ENCODE measurements around the gene NPHP4. TPM values are rescaled to one million over a fixed set of nuclear protein-coding genes. Genes with fewer than 3 reads are reported as not detected.

Gene NPHP4
- total and polyA plus RNA-seq, 10 of the 15 experiments (the other 5 are each of a cell fraction or from before 2014, with no cell fraction given), result 0.16 to 10.5 (median 3.1) TPM

- Histone ChIP-seq H4K20me1 (ENCODE audit: control insufficient read depth, insufficient read depth) (no peaks in the 10 kb centered on the region), H3K36me3 (ENCODE audit: control insufficient read depth in 2 of 2, insufficient read depth in 2 of 2, low read length in 1 of 2) (no peaks in the 10 kb centered on the region; a peak in 1 of 4 replicates), H3K27ac (ENCODE audit: control insufficient read depth, insufficient read depth) (no peak overlapping the region), H3K9me3 (replicated peaks; ENCODE audit: control insufficient read depth, insufficient read depth, low read length) (no peaks in the 10 kb centered on the region), H2AFZ (ENCODE audit: control insufficient read depth, low read depth, low read length) (no peak overlapping the region), H3K79me2 (ENCODE audit: control insufficient read depth, insufficient read depth, low read length) (no peaks in the 10 kb centered on the region; the same call in 1 of the 2 replicates), H3K4me2 (ENCODE audit: control insufficient read depth, insufficient read depth) (no peak overlapping the region), H3K4me1 (ENCODE audit: control insufficient read depth, insufficient read depth, low read length) (peaks cover 4% of the 10 kb centered on the region; the same call in 1 of the 2 replicates), H3K9ac (ENCODE audit: control insufficient read depth, insufficient read depth, low read length) (no peak overlapping the region), H3K4me3 (no peak overlapping the region), H3K27me3 (replicated peaks in 1 of 2; ENCODE audit: control insufficient read depth in 2 of 2, insufficient read depth in 2 of 2, low read length in 1 of 2) (no peaks in the 10 kb centered on the region)
- RAD21 ChIA-PET (ENCODE audit: unreplicated experiment), result no interaction called here
- DNase-seq (ENCODE audit: low read depth, low spot score), result no peak
- no TSS peak for BruUV-seq (replicated peaks)
- no peak for ATAC-seq
- POLR2A ChIA-PET, result interaction anchor here (0.6 kb wide), 1 partner anchor 20 kb away, joined by 4 read pairs; no protein-coding TSS in a partner anchor
- SMC1A ChIA-PET (ENCODE audit: uncharacterized antibody, unreplicated experiment), result no interaction called here
- no peak for TF ChIP-seq BMI1 (IDR thresholded peaks at IDR 0.05; ENCODE audit: borderline replicate concordance)
- TF ChIP-seq SMC3 (IDR thresholded peaks at IDR 0.05; ENCODE audit: borderline replicate concordance, low read length), result no peak
- TF ChIP-seq NRF1 (conservative IDR thresholded peaks at IDR 0.05; ENCODE audit: low read depth, low read length), result no peak
- TF ChIP-seq CHD2 (IDR thresholded peaks at IDR 0.05; ENCODE audit: borderline replicate concordance, low read depth, low read length), result no peak
- TF ChIP-seq NFIC (IDR thresholded peaks at IDR 0.05; ENCODE audit: low read depth, low read length), result no peak
- TF ChIP-seq, protein P1, sequence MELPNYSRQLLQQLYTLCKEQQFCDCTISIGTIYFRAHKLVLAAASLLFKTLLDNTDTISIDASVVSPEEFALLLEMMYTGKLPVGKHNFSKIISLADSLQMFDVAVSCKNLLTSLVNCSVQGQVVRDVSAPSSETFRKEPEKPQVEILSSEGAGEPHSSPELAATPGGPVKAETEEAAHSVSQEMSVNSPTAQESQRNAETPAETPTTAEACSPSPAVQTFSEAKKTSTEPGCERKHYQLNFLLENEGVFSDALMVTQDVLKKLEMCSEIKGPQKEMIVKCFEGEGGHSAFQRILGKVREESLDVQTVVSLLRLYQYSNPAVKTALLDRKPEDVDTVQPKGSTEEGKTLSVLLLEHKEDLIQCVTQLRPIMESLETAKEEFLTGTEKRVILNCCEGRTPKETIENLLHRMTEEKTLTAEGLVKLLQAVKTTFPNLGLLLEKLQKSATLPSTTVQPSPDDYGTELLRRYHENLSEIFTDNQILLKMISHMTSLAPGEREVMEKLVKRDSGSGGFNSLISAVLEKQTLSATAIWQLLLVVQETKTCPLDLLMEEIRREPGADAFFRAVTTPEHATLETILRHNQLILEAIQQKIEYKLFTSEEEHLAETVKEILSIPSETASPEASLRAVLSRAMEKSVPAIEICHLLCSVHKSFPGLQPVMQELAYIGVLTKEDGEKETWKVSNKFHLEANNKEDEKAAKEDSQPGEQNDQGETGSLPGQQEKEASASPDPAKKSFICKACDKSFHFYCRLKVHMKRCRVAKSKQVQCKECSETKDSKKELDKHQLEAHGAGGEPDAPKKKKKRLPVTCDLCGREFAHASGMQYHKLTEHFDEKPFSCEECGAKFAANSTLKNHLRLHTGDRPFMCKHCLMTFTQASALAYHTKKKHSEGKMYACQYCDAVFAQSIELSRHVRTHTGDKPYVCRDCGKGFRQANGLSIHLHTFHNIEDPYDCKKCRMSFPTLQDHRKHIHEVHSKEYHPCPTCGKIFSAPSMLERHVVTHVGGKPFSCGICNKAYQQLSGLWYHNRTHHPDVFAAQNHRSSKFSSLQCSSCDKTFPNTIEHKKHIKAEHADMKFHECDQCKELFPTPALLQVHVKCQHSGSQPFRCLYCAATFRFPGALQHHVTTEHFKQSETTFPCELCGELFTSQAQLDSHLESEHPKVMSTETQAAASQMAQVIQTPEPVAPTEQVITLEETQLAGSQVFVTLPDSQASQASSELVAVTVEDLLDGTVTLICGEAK (IDR thresholded peaks at IDR 0.05; ENCODE audit: borderline replicate concordance), result no peak
- CTCF ChIA-PET, result interaction anchor here (0.5 to 1.2 kb wide), 2 partner anchors 10 to 21 kb away, joined by 3 read pairs; no protein-coding TSS in a partner anchor
- intact Hi-C loops (cut with micrococcal nuclease; ENCODE audit: unreplicated experiment) (no loop called here), in situ Hi-C loops (cut with MboI) (no loop called here)
- FAIRE-seq, result no peak
- WGBS (ENCODE audit: insufficient coverage, insufficient replicate concordance, low lambda C conversion rate, missing lambda C conversion rate), result 92% methylated on average over 9 of the region's 11 CpGs
Observed at GRCh38 chr1:6004412-6005123, 12.3 kb upstream of the NPHP4 start.

Data from GM12878 (cell line).